Pancreas (tissue), 10 donors: ENCODE data around the gene INPP5K. TPM values are rescaled to one million over a fixed set of nuclear protein-coding genes. Genes with fewer than 3 reads are reported as not detected.

ENCODE experiments used
- ATAC-seq, 4 donors: fragments of 200-7000 bp; cut with Tn5 transposase; one replicate each; pipeline versions ENCODE4 v1.8.0 to v1.9.1; 2020; ENCODE audit warnings: mild to moderate bottlenecking in 4 of 4, moderate library complexity in 4 of 4
- DNase-seq, 6 donors: peaks; one replicate each; pipeline ENCODE4 v3.0.0-alpha.2; 2020
- FAIRE-seq: peaks from 2 replicates; lab custom pipeline; 2012; peaks lifted over from hg19 to GRCh38; lab: Jason Lieb, UNC
- H3K27ac ChIP-seq, 4 donors: fragments of 200-600 bp; sonication (generic); 1 replicate in 3 of 4; 2 replicates in 1 of 4; pipeline versions ENCODE4 v1.5.0 to v1.8.0; 2020
- H3K27me3 ChIP-seq, 4 donors: fragments of 200-600 bp; one replicate each; pipeline ENCODE4 v1.8.0; 2021
- H3K36me3 ChIP-seq, 3 donors: fragments of 200-600 bp; sonication (generic) in 1 of 3; one replicate each; pipeline versions ENCODE4 v1.5.0 to v1.8.0; 2020 to 2021
- H3K4me1 ChIP-seq, 3 donors: fragments of 200-600 bp; one replicate each; pipeline ENCODE4 v1.8.0; 2021
- H3K4me3 ChIP-seq, 4 donors: fragments of 200-600 bp; sonication (generic) in 2 of 4; one replicate each; pipeline versions ENCODE4 v1.5.0 to v1.8.0; 2020 to 2021
- H3K9me3 ChIP-seq, 4 donors: fragments of 200-600 bp; one replicate each; pipeline ENCODE4 v1.8.0; 2021
- CTCF ChIP-seq, 4 donors: fragments of 200-600 bp; sonication (generic) in 3 of 4; IDR thresholded peaks; one replicate each; pipeline versions ENCODE4 v1.5.0 to v1.8.0; 2021; ENCODE audit warnings: antibody characterized with exemption in 4 of 4
- WGBS, 2 donors: extraction: QIAGEN DNeasy Blood & Tissue Kit; methylation state at CpG; one replicate each; pipeline ENCODE4 v1.1.7; 2013; 5-methylcytosine and 5-hydroxymethylcytosine counted together
- intact Hi-C, 3 donors: fragments of 100-400 bp; cut with DNase I; formaldehyde crosslinking; loops; one replicate each; pipeline versions ENCODE4 v1.11.1 to v1.14.2; 2022
- polyA plus RNA-seq, 2 donors: library from polyadenylated mRNA; stranded (reverse); fragments of 200-250 nt; gene quantifications; one replicate each; pipeline ENCODE4 v1.2.3, GENCODE V29; 2013
- total RNA-seq, 6 donors: library from RNA; stranded (reverse); fragmentation: NEBNext Ultra II Directional in 4 of 6; extraction: Animal tissue kit (Norgen Biotek cat#: 25700) in 4 of 6; gene quantifications; one replicate each; pipeline versions ENCODE4 v1.2.1 to v1.2.4, GENCODE V29; 2021 to 2023
- donor health status: healthy with polysubstance abuse.
- donor health status: DM: no; HTN: no; CAD: no; lungs with moderate emphysema.
- donor health status: DM: no; HTN: no; CAD: no.
- donor health status: control.
- donor health status: control.
- donor health status: Bipolar disorder and iron deficiency.
- donor health status: DM: yes; HTN: yes; CAD: no.
- donor health status: DM: no; HTN: no; CAD: no.
- donor health status: DM: no; HTN: no; CAD: no.
- donor health status: DM: yes; HTN: yes; CAD: no.

Gene INPP5K
- total and polyA plus RNA-seq, 8 donors: 13.2 to 24.4 (median 17.8) TPM

- FAIRE-seq: no peak
- H3K36me3 ChIP-seq: peaks cover 3 to 24% (median 19%) of the 10 kb centered on the region in 3 donors
- intact Hi-C loops: loop anchor here in 1 of 3 donors (10.0 kb wide), 1 partner anchor 279 kb away; the partner anchor contains the start of genes BHLHA9 and TRARG1
Measured at GRCh38 chr17:1553354-1554266, 37.2 kb upstream of the INPP5K start.

GRCh38 chr17:1552932-1553331 lies 36.5 kb upstream of the INPP5K start:
- WGBS, 2 donors: 85 to 94% methylated on average over 11 of the region's 11 CpGs
- FAIRE-seq: no peak
- H3K36me3 ChIP-seq: peaks cover 3 to 24% (median 19%) of the 10 kb centered on the region in 3 donors

More at GRCh38 chr17:1553354-1554266, 37.2 kb upstream of the INPP5K start:
- H3K9me3 ChIP-seq: no peaks in the 10 kb centered on the region
- no peak for TF ChIP-seq CTCF (IDR thresholded peaks at IDR 0.05)
- ATAC-seq: no peak
- no peaks in the 10 kb centered on the region for H3K4me1 ChIP-seq
- no peak overlapping the region for H3K27ac ChIP-seq
- peak in 1 of 6 donors; percentile 1 for DNase-seq
- WGBS, 2 donors: 87 to 88% methylated on average over 12 of the region's 12 CpGs
- no peak overlapping the region for H3K4me3 ChIP-seq
- no peaks in the 10 kb centered on the region for H3K27me3 ChIP-seq

GRCh38 chr17:1551741-1552140 lies 35.3 kb upstream of the INPP5K start:
- ATAC-seq: no peak
- Histone ChIP-seq H3K4me1 (no peaks in the 10 kb centered on the region), H3K27me3 (no peaks in the 10 kb centered on the region), H3K4me3 (no peak overlapping the region), H3K27ac (no peak overlapping the region), H3K36me3 (peaks cover 3 to 25% (median 19%) of the 10 kb centered on the region in 3 donors), H3K9me3 (no peaks in the 10 kb centered on the region)
- no peak for DNase-seq
- 92 to 95% methylated on average over 12 of the region's 12 CpGs for WGBS, 2 donors
- no peak for FAIRE-seq
- intact Hi-C loops: loop anchor here in 1 of 3 donors (10.0 kb wide), 1 partner anchor 277 kb away; the partner anchor contains the start of genes BHLHA9 and TRARG1
- no peak for TF ChIP-seq CTCF (IDR thresholded peaks at IDR 0.05)

More at GRCh38 chr17:1552932-1553331, 36.5 kb upstream of the INPP5K start:
- DNase-seq (no peak), ATAC-seq (no peak)
- no peak for TF ChIP-seq CTCF (IDR thresholded peaks at IDR 0.05)
- intact Hi-C loops: loop anchor here in 1 of 3 donors (10.0 kb wide), 1 partner anchor 278 kb away; the partner anchor contains the start of genes BHLHA9 and TRARG1
- H3K9me3 ChIP-seq: no peaks in the 10 kb centered on the region
- no peaks in the 10 kb centered on the region for H3K4me1 ChIP-seq
- H3K27me3 ChIP-seq: no peaks in the 10 kb centered on the region
- H3K27ac ChIP-seq: no peak overlapping the region
- H3K4me3 ChIP-seq: no peak overlapping the region

GRCh38 chr17:1548032-1548431 lies 31.6 kb upstream of the INPP5K start:
- intact Hi-C loops: no loop called here
- Histone ChIP-seq H3K36me3 (peaks cover 3 to 28% (median 19%) of the 10 kb centered on the region in 3 donors), H3K4me3 (no peak overlapping the region), H3K9me3 (no peaks in the 10 kb centered on the region), H3K27ac (no peak overlapping the region), H3K27me3 (no peaks in the 10 kb centered on the region), H3K4me1 (no peaks in the 10 kb centered on the region)
- FAIRE-seq (no peak), DNase-seq (no peak), ATAC-seq (no peak)
- TF ChIP-seq CTCF (IDR thresholded peaks at IDR 0.05): no peak
- 93 to 95% methylated on average over 18 of the region's 18 CpGs for WGBS, 2 donors
